NCI-H748 (cell line): Measurements from ENCODE around the gene GGT7.
"Not testable (repeated sequence)": the region's sequence is repeated elsewhere in the genome, so short reads cannot be mapped to it uniquely, and the experiment has no call there.

Experiments used
- DNase-seq: peaks from one replicate; lab custom pipeline; 2025; ENCODE audit not compliant: unreplicated experiment; lab: John Stamatoyannopoulos, UW

The GGT7 gene

GRCh38 chr20:34883809-34884208, 11.2 kb upstream of the GGT7 start:
- DNase-seq, result no peak

- no peak for DNase-seq
Measured at GRCh38 chr20:34883087-34883688, 10.5 kb upstream of the GGT7 start.

- DNase-seq, result no peak
Measured at GRCh38 chr20:34881689-34882088, 9.0 kb upstream of the GGT7 start.

DNA sequence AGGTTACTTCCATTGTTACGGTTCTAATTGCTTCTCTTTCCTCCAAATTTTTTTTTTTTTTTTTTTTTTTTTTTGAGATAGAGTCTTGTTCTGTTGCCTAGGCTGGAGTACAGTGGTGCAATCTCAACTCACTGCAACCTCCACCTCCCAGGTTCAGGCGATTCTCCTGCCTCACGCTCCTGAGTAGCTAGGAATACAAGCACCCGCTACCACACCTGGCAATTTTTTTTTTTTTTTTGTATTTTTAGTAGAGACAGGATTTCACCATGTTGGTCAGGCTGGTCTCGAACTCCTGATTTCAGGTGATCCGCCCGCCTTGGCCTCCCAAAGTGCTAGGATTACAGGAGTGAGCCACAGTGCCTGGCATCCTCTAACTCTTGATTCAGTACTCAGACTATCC, 8.3 kb upstream of the GGT7 start:
- not testable (repeated sequence) for DNase-seq

DNA sequence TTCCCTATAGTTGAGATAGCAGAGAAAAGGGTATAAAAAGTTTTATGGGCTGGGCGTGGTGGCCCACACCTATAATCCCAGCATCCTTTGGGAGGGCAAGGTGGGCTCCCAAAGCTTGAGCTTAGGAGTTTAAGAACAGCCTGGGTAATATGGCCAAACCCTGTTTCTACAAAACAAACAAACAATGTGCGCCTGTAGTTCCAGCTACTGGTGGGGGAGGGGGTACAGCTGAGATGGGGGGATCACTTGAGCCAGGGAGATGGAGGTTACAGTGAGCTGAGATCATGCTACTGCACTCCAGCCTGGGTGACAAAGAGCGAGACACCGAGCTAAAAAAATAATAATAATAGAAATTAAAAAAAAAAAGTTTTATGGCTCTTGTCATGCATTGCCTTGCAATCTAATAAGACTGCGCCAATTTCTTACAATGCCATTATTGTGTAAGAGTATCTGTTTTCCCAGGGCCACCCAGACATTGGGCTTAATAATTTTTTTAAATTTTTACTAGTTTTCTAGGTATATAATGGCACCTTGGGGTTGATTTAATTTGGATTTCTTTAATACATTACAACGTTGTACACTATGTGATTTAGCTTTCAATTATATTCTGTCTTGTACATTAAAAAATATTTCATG, 7.7 kb upstream of the GGT7 start:
- DNase-seq, result no peak

DNA sequence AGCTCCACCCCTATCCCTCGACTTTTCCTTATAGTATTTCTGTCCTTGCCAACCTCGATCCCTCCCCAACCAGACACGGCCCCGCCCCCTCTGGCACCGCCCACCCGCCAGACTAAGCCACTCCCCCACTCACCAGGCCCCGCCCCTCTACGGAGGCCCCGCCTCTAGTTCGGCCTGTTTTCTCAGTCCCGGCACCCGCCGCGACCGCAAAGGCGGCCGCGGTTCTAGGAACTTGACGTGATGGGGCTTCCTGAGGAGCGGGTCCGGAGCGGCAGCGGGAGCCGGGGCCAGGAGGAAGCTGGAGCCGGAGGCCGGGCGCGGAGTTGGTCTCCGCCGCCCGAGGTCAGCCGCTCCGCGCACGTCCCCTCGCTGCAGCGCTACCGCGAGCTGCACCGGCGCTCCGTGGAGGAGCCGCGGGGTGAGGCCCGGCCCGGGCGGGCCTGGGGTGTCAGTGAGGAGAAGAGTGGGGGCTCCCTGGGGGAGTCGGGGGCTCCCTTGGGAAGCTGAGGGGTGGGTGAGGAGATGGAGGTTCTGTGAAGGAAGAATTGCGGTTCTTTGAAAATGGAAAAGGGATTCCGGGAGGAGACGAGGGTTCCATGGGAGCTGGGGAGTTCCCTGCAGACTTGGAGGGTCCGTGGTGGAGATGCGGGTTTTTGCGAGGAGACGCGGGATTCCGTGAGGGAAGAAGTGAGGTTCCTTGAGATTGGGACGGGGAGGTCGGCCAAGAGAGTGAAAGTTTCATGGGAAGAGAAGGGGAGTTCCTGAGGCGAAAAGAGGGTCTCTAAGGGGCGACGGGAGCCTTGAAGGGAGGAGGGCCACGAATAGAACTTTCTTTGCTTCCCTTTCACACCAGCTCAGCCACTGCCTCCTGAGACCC, 4.0 kb upstream of the GGT7 start, which contains the start of gene ACSS2:
Gene ACSS2 (plus strand): TSS at position 207 of the 877 bp plus-strand sequence. CDS start 34 bp downstream, at position 241.
- DNase-seq, result no peak

GRCh38 chr20:34875642-34876405, 3.2 kb upstream of the GGT7 start:
- DNase-seq, result peak; percentile 97

GRCh38 chr20:34874094-34874654, 1.5 kb upstream of the GGT7 start:
- DNase-seq, result peak; percentile 78

DNA sequence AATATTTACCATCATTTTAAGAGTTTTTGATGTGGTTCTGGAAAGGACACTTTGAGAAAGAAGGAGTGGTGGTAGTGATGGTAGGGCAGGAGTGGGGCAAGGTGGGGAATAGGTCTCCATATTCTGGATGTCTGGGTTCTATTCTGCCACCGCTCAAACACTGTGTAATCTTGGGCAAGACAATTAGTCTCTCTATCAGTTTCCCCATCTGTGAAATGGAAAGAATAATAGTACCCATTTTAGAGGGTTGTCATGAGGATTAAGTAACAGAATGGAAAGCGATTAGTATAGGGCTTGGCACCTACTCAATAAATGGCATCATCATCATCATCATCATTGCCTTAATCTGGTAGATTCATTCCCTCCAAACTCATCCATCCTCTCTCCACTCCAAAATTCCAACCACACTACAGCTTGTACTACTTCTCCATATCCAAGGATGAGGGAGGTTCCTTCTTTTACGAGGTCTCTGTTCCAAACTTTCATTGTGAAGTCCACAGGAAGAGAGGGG, 982 bp upstream of the GGT7 start:
- DNase-seq, result no peak

DNA sequence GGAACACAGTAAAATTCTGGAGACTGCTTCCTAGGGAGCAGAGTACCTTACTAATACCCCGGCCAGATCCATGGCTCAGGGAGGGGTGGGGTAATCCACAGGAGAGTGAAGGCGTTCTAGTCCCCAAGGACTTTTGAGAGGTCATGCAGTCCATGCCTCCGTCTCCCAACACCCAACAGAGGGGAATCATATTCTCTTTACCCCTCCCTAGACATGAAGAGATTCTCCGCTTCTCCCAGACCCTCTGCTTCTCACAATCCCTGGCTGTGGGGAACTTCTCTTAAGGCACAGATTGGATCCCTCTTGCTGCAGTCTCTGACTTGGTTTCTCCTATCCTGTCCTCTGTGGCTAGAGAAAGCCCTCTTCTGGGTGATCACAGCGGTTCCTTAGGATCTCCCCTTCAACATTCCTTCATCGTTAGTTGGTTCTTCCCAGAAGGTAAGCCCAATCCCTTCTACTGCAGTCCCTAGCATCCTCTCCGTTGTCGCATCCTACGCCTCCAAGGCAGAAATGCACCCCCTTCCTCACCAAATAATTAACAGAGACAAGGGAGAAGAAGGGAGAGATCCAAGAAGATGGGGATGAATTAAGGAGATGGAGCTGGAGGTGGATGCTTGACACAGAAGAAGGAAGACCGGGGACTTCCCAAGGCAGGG, 562 bp downstream of the GGT7 start:
- no peak for DNase-seq

DNA sequence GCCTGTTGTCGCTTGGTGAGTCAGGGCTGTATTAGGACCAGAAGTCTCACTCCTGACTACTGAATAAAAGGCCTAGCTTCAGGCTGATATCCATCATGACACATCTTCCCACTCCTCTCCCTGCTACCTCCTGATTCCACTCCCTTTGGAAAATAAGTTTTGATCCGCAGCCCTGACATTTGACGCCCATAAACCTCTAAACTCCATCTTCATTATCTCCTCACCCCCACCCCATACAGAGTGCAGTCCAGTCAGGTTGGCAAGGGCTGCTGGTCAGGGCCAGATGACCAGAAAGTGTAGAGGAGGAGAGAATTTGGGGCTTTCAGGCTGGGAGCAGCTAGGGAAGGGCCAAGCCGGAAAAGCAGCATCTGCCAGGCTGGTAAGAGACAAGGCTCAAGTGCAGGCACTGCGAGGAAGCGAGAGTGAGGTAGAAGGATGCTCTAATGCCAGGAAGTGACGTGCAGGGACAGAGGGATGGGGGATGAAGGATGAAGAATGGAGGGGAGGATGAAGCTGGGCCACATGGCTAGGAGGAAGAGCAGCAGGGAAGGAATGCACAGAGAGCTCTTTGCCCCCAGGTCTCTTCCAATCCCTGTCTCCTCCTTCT, 1.2 kb downstream of the GGT7 start:
- peak; percentile 16 for DNase-seq

DNA sequence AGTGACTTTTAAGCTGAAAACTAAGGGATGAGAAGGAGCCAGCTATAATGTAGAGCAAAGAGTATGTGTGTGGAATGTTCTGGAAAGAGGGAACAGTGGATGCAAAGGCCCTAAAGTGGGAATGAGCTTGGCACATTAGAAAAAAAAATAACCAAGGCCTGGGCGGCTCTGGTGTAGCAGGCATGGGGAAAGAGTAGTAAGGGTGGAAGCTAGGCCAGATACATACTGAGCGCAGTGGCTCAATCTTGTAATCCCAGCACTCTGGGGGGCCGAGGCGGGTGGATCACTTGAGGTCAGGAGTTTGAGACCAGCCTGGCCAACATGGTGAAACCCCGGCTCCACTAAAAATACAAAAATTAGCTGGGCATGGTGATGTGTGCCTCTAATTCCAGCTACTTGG, 8.4 kb downstream of the GGT7 start:
- DNase-seq, result no peak

DNA sequence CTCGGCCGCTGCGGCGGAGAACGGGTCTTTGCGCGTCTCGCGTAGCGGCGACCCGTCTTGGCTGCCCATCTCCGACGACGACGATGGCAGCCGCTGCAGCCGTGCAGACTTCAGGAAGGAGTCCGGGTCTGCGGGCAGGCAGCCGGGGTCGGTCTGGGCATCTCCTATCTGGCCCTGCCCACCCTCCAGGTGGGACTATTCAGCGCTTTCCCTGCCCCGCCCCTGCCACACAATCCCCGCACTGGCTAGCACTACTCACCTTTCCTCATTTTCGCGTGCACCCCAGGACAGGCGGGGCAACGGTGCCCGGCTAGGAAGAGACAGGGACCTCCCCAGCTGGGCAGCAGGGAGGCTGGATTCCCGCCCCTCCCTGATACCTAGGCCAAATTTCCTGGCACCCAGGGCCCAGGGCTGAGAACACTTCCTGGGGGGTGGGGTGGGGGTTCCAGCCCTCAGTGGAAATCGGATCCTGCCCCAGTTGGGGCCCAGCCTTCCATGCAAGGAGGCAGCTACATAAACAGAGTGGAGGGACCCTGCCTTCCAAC, 9.2 kb downstream of the GGT7 start:
- no peak for DNase-seq

DNA sequence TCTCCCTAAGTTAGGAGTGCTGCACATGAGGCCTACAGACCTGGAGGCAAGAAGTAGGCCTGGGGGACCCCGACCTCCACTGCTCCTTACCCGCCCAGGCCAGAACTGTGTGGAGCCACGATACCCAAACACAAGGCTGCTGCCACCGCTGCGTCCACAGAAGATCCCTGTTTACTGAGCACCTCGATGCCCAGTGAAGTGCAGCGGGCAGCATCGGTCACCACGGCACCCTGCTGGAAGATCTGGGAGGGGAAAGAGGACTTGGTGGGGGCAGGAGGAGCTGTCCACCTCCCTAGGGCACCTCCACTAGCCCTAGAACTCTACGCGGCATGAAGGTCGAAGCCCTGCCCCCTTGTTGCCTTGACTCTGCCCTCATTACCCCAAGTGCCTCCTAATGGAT, 9.9 kb downstream of the GGT7 start:
- no peak for DNase-seq

GRCh38 chr20:34861386-34862084, 11.1 kb downstream of the GGT7 start:
- peak; percentile 61 for DNase-seq

- DNase-seq, result no peak
Measured at GRCh38 chr20:34859826-34860545, 12.7 kb downstream of the GGT7 start.

GRCh38 chr20:34859367-34859766, 13.3 kb downstream of the GGT7 start:
- no peak for DNase-seq

DNA sequence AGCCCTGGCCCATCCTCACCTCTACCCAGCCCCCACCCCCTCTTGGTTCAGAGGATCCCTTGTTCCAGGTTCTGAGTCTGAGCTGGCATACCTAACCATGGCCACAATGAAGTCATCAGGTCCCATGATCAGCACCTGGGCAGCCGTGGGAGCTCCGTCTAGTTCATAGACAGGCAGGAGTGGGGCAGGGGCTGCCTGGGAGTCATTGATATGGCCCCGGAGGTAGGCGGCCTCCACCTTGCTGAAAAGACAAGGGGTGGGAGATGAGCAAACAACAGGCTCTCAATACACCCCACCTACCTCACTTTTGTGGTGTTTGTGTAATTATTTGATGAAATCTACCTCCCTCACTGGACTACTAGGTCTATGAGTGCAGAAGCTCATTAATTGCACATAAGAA, 20.4 kb downstream of the GGT7 start:
- DNase-seq, result no peak
